GM18526 (cell line): ENCODE data around the gene KIF7.

Experiments
- POLR2A ChIP-seq: IDR thresholded peaks from 3 replicates; pipeline ENCODE4 v1.6.1; 2011; ENCODE audit not compliant: insufficient read length; ENCODE audit errors: extremely low read depth

The KIF7 gene

DNA sequence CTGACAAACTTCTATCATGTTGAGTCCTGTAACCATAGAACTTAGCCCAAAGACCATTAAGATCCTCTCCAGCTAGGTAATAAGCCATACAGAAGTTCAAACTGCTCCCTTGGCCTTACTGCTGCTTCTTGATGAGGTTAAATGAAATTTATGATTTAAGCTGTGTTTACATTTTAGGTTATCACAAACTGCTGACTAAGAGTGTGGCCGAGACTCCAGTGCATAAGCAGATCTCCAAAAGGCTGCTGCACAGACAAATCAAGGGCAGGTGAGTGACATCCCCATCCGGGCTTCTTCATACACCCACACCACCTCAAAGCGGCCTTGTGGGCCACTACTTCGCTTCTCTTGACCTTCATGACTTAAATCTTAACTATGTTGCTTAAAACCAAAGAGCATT lies 39.0 kb downstream of the KIF7 start:
- no peak for TF ChIP-seq POLR2A

DNA sequence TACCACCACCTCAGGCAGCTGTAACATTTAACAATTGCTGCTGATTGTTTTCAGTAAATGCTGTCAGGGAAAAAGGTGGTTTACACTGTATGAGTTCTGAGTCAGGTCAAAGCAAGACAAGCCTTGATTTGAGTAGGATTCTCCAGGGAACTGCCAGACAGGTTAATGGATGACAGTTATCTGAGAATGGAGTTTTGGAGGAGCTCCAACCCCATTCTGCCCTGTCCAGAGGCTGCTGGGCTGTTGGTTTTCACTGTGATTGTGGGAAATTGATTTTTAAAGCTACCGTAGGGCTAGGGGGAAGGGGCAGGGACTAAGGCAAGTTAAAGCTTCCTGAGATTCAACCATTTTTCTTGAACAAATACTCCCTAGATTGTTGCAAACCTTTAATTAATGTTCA lies 40.1 kb downstream of the KIF7 start:
- no peak for TF ChIP-seq POLR2A

DNA sequence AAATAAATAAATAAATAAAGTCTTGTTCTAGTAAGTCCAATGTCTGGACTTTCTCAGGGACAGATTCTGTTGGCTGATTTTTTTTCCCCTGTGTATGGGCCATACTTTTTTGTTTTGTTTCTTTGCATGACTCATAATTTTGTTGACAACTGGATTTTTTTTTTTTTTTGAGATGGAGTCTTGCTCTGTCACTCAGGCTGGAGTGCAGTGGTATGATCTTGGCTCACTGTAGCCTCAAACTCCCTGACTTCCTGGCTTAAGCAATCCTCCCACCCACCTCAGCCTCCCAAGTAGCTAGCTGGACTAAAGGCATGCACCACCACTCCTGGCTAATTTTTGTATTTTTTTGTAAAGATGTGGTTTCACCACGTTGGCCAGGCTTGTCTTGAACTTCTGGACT lies 41.1 kb downstream of the KIF7 start:
- no peak for TF ChIP-seq POLR2A

DNA sequence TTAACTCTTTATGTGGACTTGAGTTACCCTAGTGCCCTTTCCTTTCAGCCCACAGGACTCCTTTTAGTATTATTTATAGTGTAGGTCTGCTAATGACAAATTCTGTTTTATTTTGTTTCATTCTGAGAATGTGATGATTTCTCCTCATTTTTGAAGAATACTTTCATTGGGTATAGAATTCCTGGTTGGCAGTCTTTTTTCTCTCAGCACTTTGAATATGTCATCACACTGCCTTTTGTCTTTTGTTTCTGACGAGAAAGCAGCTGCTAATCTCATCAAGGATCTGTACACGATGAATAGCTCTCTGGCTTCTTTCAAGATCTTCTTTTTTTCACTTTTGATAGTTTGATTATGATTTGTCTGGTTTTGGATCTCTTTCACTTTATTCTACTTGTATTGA lies 42.2 kb downstream of the KIF7 start:
- TF ChIP-seq POLR2A: no peak

DNA sequence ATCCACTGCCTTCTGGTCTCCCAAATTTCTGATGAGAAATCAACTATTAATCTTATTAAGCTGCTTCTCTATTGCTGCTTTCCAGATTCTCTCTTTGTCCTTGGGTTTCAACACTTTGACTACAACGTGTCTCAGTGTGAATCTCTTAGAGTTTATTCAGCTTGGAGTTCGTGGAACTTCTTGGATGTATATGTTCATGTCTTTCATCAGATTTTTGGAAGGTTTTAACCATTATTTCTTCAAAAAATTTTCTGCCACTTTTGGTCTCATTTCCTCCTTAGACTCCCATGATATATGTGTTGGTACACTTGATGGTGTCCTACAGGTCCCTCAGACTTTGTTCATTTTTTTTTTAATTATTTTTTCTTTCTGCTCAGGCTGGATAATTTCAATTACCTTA lies 44.0 kb downstream of the KIF7 start:
- TF ChIP-seq POLR2A: no peak

DNA sequence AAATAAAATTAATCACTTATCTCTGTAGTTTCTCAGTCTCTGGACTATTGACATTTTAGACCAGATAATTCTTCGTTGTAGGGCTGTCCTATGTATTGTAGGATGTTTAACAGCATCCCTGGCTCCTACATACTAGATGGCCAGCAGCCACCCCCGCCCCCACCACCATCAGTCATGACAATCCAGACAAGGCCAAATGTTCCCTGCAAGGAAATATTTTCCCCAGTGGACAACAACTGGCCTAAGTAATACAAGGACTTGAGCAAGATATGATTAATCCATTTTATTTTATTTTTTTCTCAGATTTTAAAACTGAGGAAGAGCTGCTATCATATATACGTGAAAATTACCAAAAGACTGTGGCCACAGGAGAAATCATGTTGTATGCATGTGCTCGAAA lies 56.2 kb downstream of the KIF7 start:
- TF ChIP-seq POLR2A: no peak

DNA sequence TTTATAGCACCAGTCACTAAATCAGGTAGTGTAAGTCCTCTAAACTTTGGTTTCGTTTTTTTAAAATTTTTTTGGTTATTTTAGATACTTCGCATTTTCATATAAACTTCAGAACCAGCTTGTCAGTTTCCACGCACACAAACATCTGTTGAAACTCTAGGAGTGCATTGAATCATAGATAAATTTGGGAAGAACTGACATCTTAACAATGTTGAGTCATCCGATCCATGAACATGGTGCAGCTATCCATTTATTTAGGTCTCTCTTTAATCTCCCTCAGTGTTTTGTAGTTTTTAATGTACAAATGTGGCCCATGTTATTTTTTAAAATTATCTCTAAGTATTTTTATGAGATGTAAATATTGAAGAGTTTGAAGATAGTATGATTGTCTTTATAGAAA lies 62.2 kb downstream of the KIF7 start:
- no peak for TF ChIP-seq POLR2A

DNA sequence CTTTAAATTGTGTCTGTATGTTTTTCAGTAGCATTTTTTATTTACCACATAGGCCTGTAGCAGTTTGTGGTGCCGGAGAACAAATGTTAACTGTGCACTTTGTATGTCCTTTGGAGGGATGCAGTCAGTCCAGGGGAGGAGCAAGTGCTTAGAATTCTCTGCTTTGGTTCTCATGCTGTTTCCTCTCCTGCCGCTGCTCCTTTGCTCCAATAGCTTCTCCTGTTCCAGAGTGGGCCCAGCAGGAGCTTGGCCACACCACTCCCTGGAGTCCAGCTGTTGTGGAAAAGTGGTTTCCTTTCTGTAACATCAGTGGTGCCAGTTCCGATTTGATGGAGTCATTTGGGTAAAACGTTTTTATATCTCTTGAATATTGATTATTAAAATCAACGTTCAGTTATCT lies 63.4 kb downstream of the KIF7 start:
- no peak for TF ChIP-seq POLR2A

DNA sequence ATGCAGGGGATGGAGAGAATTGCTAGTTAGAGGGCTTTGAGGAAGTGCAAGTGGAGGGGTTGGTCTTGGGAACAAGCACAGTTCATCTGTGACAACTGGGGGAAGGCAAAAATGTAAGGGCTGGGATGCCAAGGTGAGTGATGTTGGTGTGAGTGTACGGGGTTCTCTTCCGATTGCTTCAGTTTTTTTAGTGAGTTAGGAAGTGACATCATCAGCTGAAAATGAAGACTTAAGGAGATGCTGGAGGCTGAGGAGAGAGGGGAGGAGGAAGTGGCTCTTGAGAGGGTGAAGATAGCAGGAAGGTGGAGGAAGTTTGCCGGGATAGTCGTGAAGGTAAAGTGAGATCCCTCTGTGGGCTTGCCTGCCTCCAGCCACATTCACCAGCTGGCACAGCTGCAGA lies 67.3 kb downstream of the KIF7 start:
- TF ChIP-seq POLR2A: no peak

DNA sequence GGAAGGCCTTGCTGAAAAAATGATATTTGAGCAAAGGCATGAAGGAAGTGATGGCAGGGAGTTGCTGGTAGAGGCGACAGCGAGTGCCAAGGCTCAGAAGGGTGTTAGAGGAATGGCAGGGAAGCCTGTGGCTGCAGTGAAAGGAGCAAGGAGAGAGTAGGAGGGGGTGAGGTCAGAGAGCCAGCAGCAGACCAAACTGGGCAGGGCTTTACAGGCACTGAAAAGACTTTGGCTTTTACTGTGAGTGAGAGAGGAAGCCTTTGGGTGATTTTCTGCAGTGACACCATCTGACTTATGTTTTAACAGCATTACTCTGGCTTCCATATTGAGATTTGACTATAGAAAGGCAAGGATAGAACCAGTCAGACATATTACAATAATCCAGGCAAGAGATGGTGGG lies 68.6 kb downstream of the KIF7 start:
- TF ChIP-seq POLR2A: no peak

DNA sequence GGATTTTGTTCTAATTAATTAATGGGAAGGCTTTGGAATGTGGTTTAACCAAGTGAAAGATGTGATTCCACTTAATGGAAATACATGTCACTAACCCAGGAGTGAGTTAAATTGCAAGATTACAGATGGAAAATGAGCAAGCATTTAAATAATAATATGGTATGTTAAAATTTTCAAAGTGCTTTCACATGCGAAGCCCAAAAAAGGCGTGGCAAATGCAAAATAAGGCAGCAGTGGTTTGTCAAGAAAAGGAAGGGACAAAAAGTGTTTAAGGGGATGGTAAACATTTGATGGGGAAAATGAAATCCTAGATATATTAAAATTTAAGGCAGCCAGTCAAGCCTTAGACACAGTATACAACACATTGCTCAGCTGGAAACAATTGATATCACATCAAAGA lies 77.1 kb downstream of the KIF7 start:
- no peak for TF ChIP-seq POLR2A
